ENCODE measurements around the gene PIBF1. TPM values are rescaled to one million over a fixed set of nuclear protein-coding genes. Genes with fewer than 3 reads are reported as not detected.

Gene PIBF1
- total RNA-seq, 5 donors from 2014 or later (not counting 1 experiment from before 2014, with no cell fraction given) = 29.4 to 36.5 (median 34.8) TPM

GRCh38 chr13:72851678-72852014, 69.7 kb downstream of the PIBF1 start:
- POLR2A ChIA-PET = no interaction called here
- H3K9me3 Mint-ChIP-seq = no peaks in the 10 kb centered on the region
- Histone ChIP-seq H3K27me3 (replicated peaks in 1 of 2; ENCODE audit: control insufficient read depth in 2 of 2, extremely low read depth in 1 of 2, insufficient read depth in 2 of 2, low read length in 1 of 2) (no peaks in the 10 kb centered on the region), H3K4me1 (ENCODE audit: control insufficient read depth in 1 of 2, extremely low read depth in 1 of 2, insufficient read depth in 2 of 2, low read length in 2 of 2) (no peaks in the 10 kb centered on the region), H3K9me3 (no peaks in the 10 kb centered on the region), H3K27ac (ENCODE audit: low read length) (no peak overlapping the region), H3K4me3 (ENCODE audit: control insufficient read depth in 1 of 2, extremely low read depth in 1 of 2, low read length in 1 of 2) (no peak overlapping the region), H3K36me3 (ENCODE audit: control insufficient read depth in 2 of 2, extremely low read depth in 1 of 2, insufficient read depth in 1 of 2, low read length in 1 of 2) (peaks cover 2 to 34% of the 10 kb centered on the region in 2 donors)
- H3K36me3 Mint-ChIP-seq = peaks cover 52% of the 10 kb centered on the region
- DNase-seq (no peak), ATAC-seq (replicated peaks in 1 of 4) (no peak)
- H3K4me3 Mint-ChIP-seq = no peak overlapping the region
- CTCF ChIA-PET = interaction anchor here in 1 of 2 donors (0.6 to 1.0 kb wide), 2 partner anchors 9 to 42 kb away, joined by 3 to 4 read pairs; no protein-coding TSS in a partner anchor
- WGBS (ENCODE audit: insufficient coverage) = 77% methylated on average over 3 of the region's 3 CpGs
- no peak overlapping the region for H3K27ac Mint-ChIP-seq
- peaks cover 0 to 3% (median 0%) of the 10 kb centered on the region in 3 donors for H3K4me1 Mint-ChIP-seq
- H3K27me3 Mint-ChIP-seq = no peaks in the 10 kb centered on the region

- no peak overlapping the region for H3K27ac Mint-ChIP-seq
- H3K27me3 Mint-ChIP-seq = no peaks in the 10 kb centered on the region
- H3K36me3 Mint-ChIP-seq = peaks cover 49% of the 10 kb centered on the region
- no peak overlapping the region for H3K4me3 Mint-ChIP-seq
- no peak for DNase-seq
- ChIA-PET POLR2A (no interaction called here), CTCF (interaction anchor here in 1 of 2 donors (0.6 to 1.0 kb wide), 2 partner anchors 10 to 43 kb away, joined by 3 to 4 read pairs; no protein-coding TSS in a partner anchor)
- Histone ChIP-seq H3K27ac (ENCODE audit: low read length) (no peak overlapping the region), H3K36me3 (ENCODE audit: control insufficient read depth in 2 of 2, extremely low read depth in 1 of 2, insufficient read depth in 1 of 2, low read length in 1 of 2) (peaks cover 2 to 31% of the 10 kb centered on the region in 2 donors), H3K9me3 (no peaks in the 10 kb centered on the region), H3K4me3 (ENCODE audit: control insufficient read depth in 1 of 2, extremely low read depth in 1 of 2, low read length in 1 of 2) (no peak overlapping the region), H3K4me1 (ENCODE audit: control insufficient read depth in 1 of 2, extremely low read depth in 1 of 2, insufficient read depth in 2 of 2, low read length in 2 of 2) (no peaks in the 10 kb centered on the region), H3K27me3 (replicated peaks in 1 of 2; ENCODE audit: control insufficient read depth in 2 of 2, extremely low read depth in 1 of 2, insufficient read depth in 2 of 2, low read length in 1 of 2) (no peaks in the 10 kb centered on the region)
- H3K4me1 Mint-ChIP-seq = peaks cover 0 to 3% (median 0%) of the 10 kb centered on the region in 3 donors
- WGBS (ENCODE audit: insufficient coverage) = 95% methylated on average over 11 of the region's 12 CpGs
- H3K9me3 Mint-ChIP-seq = no peaks in the 10 kb centered on the region
- no peak for ATAC-seq (replicated peaks in 1 of 4)
Measured at GRCh38 chr13:72852207-72852606, 70.3 kb downstream of the PIBF1 start.

- Mint-ChIP-seq H3K27me3 (no peaks in the 10 kb centered on the region), H3K4me1 (peaks cover 0 to 3% (median 0%) of the 10 kb centered on the region in 3 donors), H3K27ac (no peak overlapping the region), H3K9me3 (no peaks in the 10 kb centered on the region), H3K4me3 (no peak overlapping the region), H3K36me3 (peaks cover 45% of the 10 kb centered on the region)
- ChIA-PET CTCF (no interaction called here), POLR2A (no interaction called here)
- ATAC-seq (replicated peaks in 1 of 4) (no peak), DNase-seq (no peak)
- H3K4me1 ChIP-seq (ENCODE audit: control insufficient read depth in 1 of 2, extremely low read depth in 1 of 2, insufficient read depth in 2 of 2, low read length in 2 of 2) = no peaks in the 10 kb centered on the region
- H3K4me3 ChIP-seq (ENCODE audit: control insufficient read depth in 1 of 2, extremely low read depth in 1 of 2, low read length in 1 of 2) = no peak overlapping the region
- H3K36me3 ChIP-seq (ENCODE audit: control insufficient read depth in 2 of 2, extremely low read depth in 1 of 2, insufficient read depth in 1 of 2, low read length in 1 of 2) = peaks cover 2 to 25% of the 10 kb centered on the region in 2 donors
- H3K27me3 ChIP-seq (replicated peaks in 1 of 2; ENCODE audit: control insufficient read depth in 2 of 2, extremely low read depth in 1 of 2, insufficient read depth in 2 of 2, low read length in 1 of 2) = no peaks in the 10 kb centered on the region
- 100% methylated on average over 1 of the region's 1 CpG for WGBS (ENCODE audit: insufficient coverage)
- H3K9me3 ChIP-seq = no peaks in the 10 kb centered on the region
- H3K27ac ChIP-seq (ENCODE audit: low read length) = no peak overlapping the region
Measured at GRCh38 chr13:72853000-72853399, 71.1 kb downstream of the PIBF1 start.

- H3K4me3 Mint-ChIP-seq = no peak overlapping the region
- Histone ChIP-seq H3K27me3 (replicated peaks in 1 of 2; ENCODE audit: control insufficient read depth in 2 of 2, extremely low read depth in 1 of 2, insufficient read depth in 2 of 2, low read length in 1 of 2) (no peaks in the 10 kb centered on the region), H3K4me3 (ENCODE audit: control insufficient read depth in 1 of 2, extremely low read depth in 1 of 2, low read length in 1 of 2) (no peak overlapping the region), H3K36me3 (ENCODE audit: control insufficient read depth in 2 of 2, extremely low read depth in 1 of 2, insufficient read depth in 1 of 2, low read length in 1 of 2) (peaks cover 6 to 10% of the 10 kb centered on the region in 2 donors), H3K9me3 (no peaks in the 10 kb centered on the region), H3K27ac (ENCODE audit: low read length) (no peak overlapping the region), H3K4me1 (ENCODE audit: control insufficient read depth in 1 of 2, extremely low read depth in 1 of 2, insufficient read depth in 2 of 2, low read length in 2 of 2) (no peaks in the 10 kb centered on the region)
- peaks cover 49% of the 10 kb centered on the region for H3K36me3 Mint-ChIP-seq
- CTCF ChIA-PET = interaction anchor here in 1 of 2 donors (0.5 kb wide), 1 partner anchor 17 kb away, joined by 4 read pairs; no protein-coding TSS in a partner anchor
- no peaks in the 10 kb centered on the region for H3K27me3 Mint-ChIP-seq
- no peak overlapping the region for H3K27ac Mint-ChIP-seq
- H3K9me3 Mint-ChIP-seq = peaks cover 0 to 4% (median 0%) of the 10 kb centered on the region in 3 donors
- ATAC-seq (replicated peaks in 1 of 4) (no peak), DNase-seq (no peak)
- H3K4me1 Mint-ChIP-seq = peaks cover 0 to 6% (median 5%) of the 10 kb centered on the region in 3 donors
- 60% methylated on average over 1 of the region's 9 CpGs for WGBS (ENCODE audit: insufficient coverage)
- POLR2A ChIA-PET = no interaction called here
Measured at GRCh38 chr13:72864142-72865011, 82.4 kb downstream of the PIBF1 start.

GRCh38 chr13:72868229-72868628, 86.3 kb downstream of the PIBF1 start:
- DNase-seq (no peak), ATAC-seq (replicated peaks in 1 of 4) (no peak)
- Mint-ChIP-seq H3K36me3 (peaks cover 64% of the 10 kb centered on the region), H3K4me1 (peaks cover 0 to 5% (median 4%) of the 10 kb centered on the region in 3 donors), H3K9me3 (peaks cover 0 to 7% (median 0%) of the 10 kb centered on the region in 3 donors), H3K27ac (no peak overlapping the region), H3K27me3 (no peaks in the 10 kb centered on the region), H3K4me3 (no peak overlapping the region)
- H3K36me3 ChIP-seq (ENCODE audit: control insufficient read depth in 2 of 2, extremely low read depth in 1 of 2, insufficient read depth in 1 of 2, low read length in 1 of 2) = peaks cover 6 to 10% of the 10 kb centered on the region in 2 donors
- ChIA-PET CTCF (interaction anchor here in 1 of 2 donors (0.7 kb wide), 1 partner anchor 30 kb away, joined by 4 read pairs; no protein-coding TSS in a partner anchor), POLR2A (no interaction called here)
- no peaks in the 10 kb centered on the region for H3K27me3 ChIP-seq (replicated peaks in 1 of 2; ENCODE audit: control insufficient read depth in 2 of 2, extremely low read depth in 1 of 2, insufficient read depth in 2 of 2, low read length in 1 of 2)
- WGBS (ENCODE audit: insufficient coverage) = no CpG with 5 or more reads among the region's 1 CpG
- H3K9me3 ChIP-seq = no peaks in the 10 kb centered on the region
- no peak overlapping the region for H3K4me3 ChIP-seq (ENCODE audit: control insufficient read depth in 1 of 2, extremely low read depth in 1 of 2, low read length in 1 of 2)
- H3K27ac ChIP-seq (ENCODE audit: low read length) = no peak overlapping the region
- no peaks in the 10 kb centered on the region for H3K4me1 ChIP-seq (ENCODE audit: control insufficient read depth in 1 of 2, extremely low read depth in 1 of 2, insufficient read depth in 2 of 2, low read length in 2 of 2)

GRCh38 chr13:72875233-72875632, 93.3 kb downstream of the PIBF1 start:
- no peaks in the 10 kb centered on the region for H3K9me3 ChIP-seq
- Mint-ChIP-seq H3K27ac (no peak overlapping the region), H3K4me1 (peaks cover 0 to 10% (median 4%) of the 10 kb centered on the region in 3 donors), H3K9me3 (peaks cover 9 to 24% (median 10%) of the 10 kb centered on the region in 3 donors), H3K36me3 (peaks cover 81% of the 10 kb centered on the region), H3K27me3 (no peaks in the 10 kb centered on the region), H3K4me3 (no peak overlapping the region)
- H3K27me3 ChIP-seq (replicated peaks in 1 of 2; ENCODE audit: control insufficient read depth in 2 of 2, extremely low read depth in 1 of 2, insufficient read depth in 2 of 2, low read length in 1 of 2) = no peaks in the 10 kb centered on the region
- CTCF ChIA-PET = no interaction called here
- POLR2A ChIA-PET = no interaction called here
- peaks cover 0 to 5% of the 10 kb centered on the region in 2 donors for H3K36me3 ChIP-seq (ENCODE audit: control insufficient read depth in 2 of 2, extremely low read depth in 1 of 2, insufficient read depth in 1 of 2, low read length in 1 of 2)
- 20% methylated on average over 1 of the region's 2 CpGs for WGBS (ENCODE audit: insufficient coverage)
- H3K4me3 ChIP-seq (ENCODE audit: control insufficient read depth in 1 of 2, extremely low read depth in 1 of 2, low read length in 1 of 2) = no peak overlapping the region
- no peak overlapping the region for H3K27ac ChIP-seq (ENCODE audit: low read length)
- DNase-seq (no peak), ATAC-seq (replicated peaks in 1 of 4) (no peak)
- no peaks in the 10 kb centered on the region for H3K4me1 ChIP-seq (ENCODE audit: control insufficient read depth in 1 of 2, extremely low read depth in 1 of 2, insufficient read depth in 2 of 2, low read length in 2 of 2)
